ENCODE data around the gene SMTNL1.
A peak's percentile ranks its signal among the peaks of the same experiment; 100 is the strongest.

The SMTNL1 gene

GRCh38 chr11:57555393-57555792, 18.0 kb downstream of the SMTNL1 start:
- H3K4me3 ChIP-seq (ENCODE audit: low read depth, low read length), result no peak overlapping the region
- no peak for DNase-seq (ENCODE audit: low read depth)
- TF ChIP-seq CTCF (IDR thresholded peaks at IDR 0.05; ENCODE audit: control insufficient read depth, extremely low read depth, insufficient read depth), result no peak

GRCh38 chr11:57556041-57556440, 18.6 kb downstream of the SMTNL1 start:
- TF ChIP-seq CTCF (IDR thresholded peaks at IDR 0.05; ENCODE audit: control insufficient read depth, extremely low read depth, insufficient read depth), result no peak
- H3K4me3 ChIP-seq (ENCODE audit: low read depth, low read length), result no peak overlapping the region
- DNase-seq (ENCODE audit: low read depth), result no peak

GRCh38 chr11:57560146-57560545, 22.8 kb downstream of the SMTNL1 start:
- H3K4me3 ChIP-seq (ENCODE audit: low read depth, low read length), result no peak overlapping the region
- peak; percentile 81 for DNase-seq (ENCODE audit: low read depth)
- no peak for TF ChIP-seq CTCF (IDR thresholded peaks at IDR 0.05; ENCODE audit: control insufficient read depth, extremely low read depth, insufficient read depth)

GRCh38 chr11:57562596-57562995, 25.2 kb downstream of the SMTNL1 start:
- DNase-seq (ENCODE audit: low read depth), result no peak

GRCh38 chr11:57566005-57566904, 28.9 kb downstream of the SMTNL1 start:
- no peak overlapping the region for H3K4me3 ChIP-seq (ENCODE audit: low read depth, low read length)
- TF ChIP-seq CTCF (IDR thresholded peaks at IDR 0.05; ENCODE audit: control insufficient read depth, extremely low read depth, insufficient read depth), result no peak
- DNase-seq (ENCODE audit: low read depth), result no peak

More at GRCh38 chr11:57562596-57562995, 25.2 kb downstream of the SMTNL1 start:
- no peak for TF ChIP-seq CTCF (IDR thresholded peaks at IDR 0.05; ENCODE audit: control insufficient read depth, extremely low read depth, insufficient read depth)
- H3K4me3 ChIP-seq (ENCODE audit: low read depth, low read length), result no peak overlapping the region

- no peak for DNase-seq (ENCODE audit: low read depth)
- H3K4me3 ChIP-seq (ENCODE audit: low read depth, low read length), result peak overlapping the region; percentile 18; the same call in 1 of the 2 replicates
- no peak for TF ChIP-seq CTCF (IDR thresholded peaks at IDR 0.05; ENCODE audit: control insufficient read depth, extremely low read depth, insufficient read depth)
These were observed 29.6 kb downstream of the SMTNL1 start for GRCh38 chr11:57566905-57567514.

Measured in LNCaP clone FGC (cell line).